Osteoblast (primary cell): ENCODE results near the gene LRFN4. TPM values are rescaled to one million over a fixed set of nuclear protein-coding genes. Genes with fewer than 3 reads are reported as not detected.
A peak's percentile ranks its signal among the peaks of the same experiment; 100 is the strongest.

Source experiments
- DNase-seq: peaks from one replicate; pipeline ENCODE4 v3.0.0; 2011; ENCODE audit warnings: low spot score, mixed read lengths; ENCODE audit not compliant: insufficient read length; ENCODE audit errors: missing footprints
- H2AFZ ChIP-seq: 2 replicates; pipeline ENCODE4 v1.6.0; 2011; ENCODE audit warnings: mild to moderate bottlenecking, low read length
- H3K27ac ChIP-seq: 2 replicates; pipeline ENCODE4 v1.5.1; 2011; ENCODE audit warnings: mild to moderate bottlenecking, low read depth, low read length, moderate library complexity
- H3K27me3 ChIP-seq: 2 replicates; pipeline ENCODE4 v1.6.0; 2012; ENCODE audit warnings: mild to moderate bottlenecking, control low read depth, inconsistent platforms, low read length, moderate library complexity; ENCODE audit not compliant: insufficient read depth
- H3K36me3 ChIP-seq: 2 replicates; pipeline ENCODE4 v1.5.1; 2011; ENCODE audit warnings: mild to moderate bottlenecking, low read length, control low read depth, moderate library complexity; ENCODE audit not compliant: insufficient read depth
- H3K4me1 ChIP-seq: 2 replicates; pipeline ENCODE4 v1.5.1; 2011; ENCODE audit warnings: mild to moderate bottlenecking, low read length, control low read depth, moderate library complexity; ENCODE audit not compliant: insufficient read depth
- H3K4me2 ChIP-seq: 2 replicates; pipeline ENCODE4 v1.6.0; 2011; ENCODE audit warnings: mild to moderate bottlenecking, low read length; ENCODE audit not compliant: insufficient read depth
- H3K4me3 ChIP-seq: fragments of 200-600 bp; sonication (generic); 3 replicates; pipeline ENCODE4 v1.5.1; 2012; ENCODE audit warnings: mild to moderate bottlenecking, low read length, inconsistent platforms; ENCODE audit not compliant: insufficient read depth
- H3K79me2 ChIP-seq: 2 replicates; pipeline ENCODE4 v1.6.0; 2012; ENCODE audit warnings: mild to moderate bottlenecking, low read length, control low read depth, inconsistent platforms; ENCODE audit not compliant: insufficient read depth
- H3K9me3 ChIP-seq: 2 replicates; pipeline ENCODE4 v1.5.1; 2011; ENCODE audit warnings: low read depth, low read length, control low read depth
- H4K20me1 ChIP-seq: 2 replicates; pipeline ENCODE4 v1.6.0; 2012; ENCODE audit warnings: mild to moderate bottlenecking, low read length, control low read depth; ENCODE audit not compliant: insufficient read depth
- CTCF ChIP-seq: IDR thresholded peaks from 2 replicates; pipeline ENCODE4 v1.5.1; 2011; ENCODE audit warnings: mild to moderate bottlenecking, low read depth, low read length, moderate library complexity; ENCODE audit errors: extremely low read depth
- total RNA-seq: library from RNA; depleted of rRNA; stranded (reverse); fragments of >200 nt; gene quantifications from 2 replicates; pipeline ENCODE4 v1.2.3, GENCODE V29; 2012

LRFN4 gene
- total RNA-seq, 1 donor = 16.3 TPM

- H3K4me2 ChIP-seq = no peak overlapping the region
- no peaks in the 10 kb centered on the region for H4K20me1 ChIP-seq
- no peak overlapping the region for H2AFZ ChIP-seq
- H3K4me1 ChIP-seq = peaks cover 6% of the 10 kb centered on the region
- no peak for TF ChIP-seq CTCF
- no peaks in the 10 kb centered on the region for H3K9me3 ChIP-seq
- no peak overlapping the region for H3K4me3 ChIP-seq
- H3K79me2 ChIP-seq = peaks cover 5% of the 10 kb centered on the region
- H3K27ac ChIP-seq = no peak overlapping the region
- peaks cover 10% of the 10 kb centered on the region for H3K36me3 ChIP-seq
- H3K27me3 ChIP-seq = no peaks in the 10 kb centered on the region
- peak; percentile 85 for DNase-seq
Measured at GRCh38 chr11:66853242-66854229, 3.3 kb upstream of the LRFN4 start.

- H2AFZ ChIP-seq = no peak overlapping the region
- H3K4me1 ChIP-seq = peaks cover 6% of the 10 kb centered on the region
- no peaks in the 10 kb centered on the region for H4K20me1 ChIP-seq
- peaks cover 3% of the 10 kb centered on the region for H3K36me3 ChIP-seq
- TF ChIP-seq CTCF = no peak
- no peak overlapping the region for H3K27ac ChIP-seq
- no peak overlapping the region for H3K4me3 ChIP-seq
- H3K9me3 ChIP-seq = no peaks in the 10 kb centered on the region
- no peak overlapping the region for H3K4me2 ChIP-seq
- peaks cover 5% of the 10 kb centered on the region for H3K79me2 ChIP-seq
- no peaks in the 10 kb centered on the region for H3K27me3 ChIP-seq
- peak; percentile 62 for DNase-seq
Measured at GRCh38 chr11:66854231-66854661, 2.6 kb upstream of the LRFN4 start.

GRCh38 chr11:66854729-66855211, 2.1 kb upstream of the LRFN4 start:
- peak; percentile 71 for DNase-seq
- Histone ChIP-seq H3K9me3 (no peaks in the 10 kb centered on the region), H4K20me1 (no peaks in the 10 kb centered on the region), H3K4me1 (peaks cover 6% of the 10 kb centered on the region), H3K27ac (no peak overlapping the region), H3K4me3 (no peak overlapping the region), H3K4me2 (no peak overlapping the region), H3K79me2 (peaks cover 5% of the 10 kb centered on the region), H3K36me3 (peaks cover 3% of the 10 kb centered on the region), H3K27me3 (no peaks in the 10 kb centered on the region), H2AFZ (no peak overlapping the region)
- TF ChIP-seq CTCF = no peak
